Upper lobe of right lung (tissue), 1 donor: ENCODE measurements around the gene TGOLN2. TPM values are rescaled to one million over a fixed set of nuclear protein-coding genes. Genes with fewer than 3 reads are reported as not detected.
"Not testable (repeated sequence)": the region's sequence is repeated elsewhere in the genome, so short reads cannot be mapped to it uniquely, and the experiment has no call there.

Experiments used
- ATAC-seq: fragments of 200-7000 bp; cut with Tn5 transposase; one replicate; pipeline ENCODE4 v1.9.1; 2020; ENCODE audit warnings: mild to moderate bottlenecking, moderate library complexity
- DNase-seq: peaks from one replicate; pipeline ENCODE4 v3.0.0-alpha.2; 2020
- H3K27ac ChIP-seq: fragments of 200-600 bp; one replicate; pipeline ENCODE4 v1.8.0; 2022
- H3K27me3 ChIP-seq: fragments of 200-600 bp; one replicate; pipeline ENCODE4 v1.8.0; 2022; ENCODE audit warnings: mild to moderate bottlenecking
- H3K36me3 ChIP-seq: fragments of 200-600 bp; one replicate; pipeline ENCODE4 v1.8.0; 2022
- H3K4me1 ChIP-seq: fragments of 200-600 bp; one replicate; pipeline ENCODE4 v1.8.0; 2022
- H3K4me3 ChIP-seq: fragments of 200-600 bp; one replicate; pipeline ENCODE4 v1.8.0; 2022; ENCODE audit warnings: mild to moderate bottlenecking
- H3K9me3 ChIP-seq: fragments of 200-600 bp; one replicate; pipeline ENCODE4 v1.8.0; 2022
- intact Hi-C: fragments of 100-400 bp; cut with DNase I; formaldehyde crosslinking; loops from one replicate; pipeline ENCODE4 v1.11.0; 2022
- total RNA-seq: library from RNA; stranded (reverse); fragmentation: NEBNext Ultra II Directional; extraction: Animal tissue kit (Norgen Biotek cat#: 25700); gene quantifications from one replicate; pipeline ENCODE4 v1.2.1, GENCODE V29; 2021
- TF ChIP-seq, protein P1 (sequence below): fragments of 200-600 bp; IDR thresholded peaks from one replicate; pipeline ENCODE4 v1.8.0; 2022; ENCODE audit warnings: antibody characterized with exemption
- donor health status: DM: no; HTN: yes; CAD: no; lungs with severe emphysema.

The TGOLN2 gene
- total RNA-seq, 1 donor from 2014 or later: 156 TPM

DNA sequence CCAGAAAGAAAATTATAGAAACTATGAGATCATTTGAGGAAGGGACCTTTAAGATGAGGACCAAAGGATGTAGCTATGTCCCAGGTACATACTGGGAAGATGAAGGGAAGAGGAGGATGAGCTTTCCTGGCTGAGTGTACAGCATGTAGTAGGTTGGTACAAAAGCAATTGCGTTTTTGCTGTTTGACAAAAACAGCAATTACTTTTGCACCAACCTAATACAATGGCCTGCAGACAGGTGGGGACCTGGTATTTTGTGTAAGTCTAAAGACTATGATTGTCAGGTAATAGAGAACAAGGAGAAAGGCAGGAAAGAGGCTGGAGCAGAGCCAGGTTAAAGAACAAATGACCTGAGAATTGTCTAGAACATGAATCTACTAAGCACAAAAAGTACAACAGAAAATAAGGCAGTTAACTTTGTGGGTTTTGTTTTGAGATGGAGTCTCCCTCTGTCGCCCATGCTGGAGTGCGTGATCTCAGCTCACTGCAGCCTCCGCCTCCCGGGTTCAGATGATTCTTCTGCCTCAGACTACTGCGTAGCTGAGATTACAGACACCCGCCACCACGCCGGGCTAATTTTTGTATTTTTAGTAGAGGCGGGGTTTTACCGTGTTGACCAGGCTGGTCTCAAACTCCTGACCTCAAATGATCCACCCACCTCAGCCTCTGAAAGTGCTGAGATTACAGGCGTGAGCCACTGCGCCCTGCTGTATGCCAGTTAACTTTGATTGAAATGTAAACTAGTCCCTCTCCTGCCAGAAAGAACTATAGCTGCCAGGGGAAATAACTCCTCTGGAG, 3.2 kb upstream of the TGOLN2 start:
- H3K36me3 ChIP-seq: no peaks in the 10 kb centered on the region
- intact Hi-C loops: no loop called here
- no peak overlapping the region for H3K27ac ChIP-seq
- ATAC-seq (no peak), DNase-seq (no peak)
- peaks cover 6% of the 10 kb centered on the region for H3K4me1 ChIP-seq
- no peak overlapping the region for H3K4me3 ChIP-seq
- TF ChIP-seq, protein P1, sequence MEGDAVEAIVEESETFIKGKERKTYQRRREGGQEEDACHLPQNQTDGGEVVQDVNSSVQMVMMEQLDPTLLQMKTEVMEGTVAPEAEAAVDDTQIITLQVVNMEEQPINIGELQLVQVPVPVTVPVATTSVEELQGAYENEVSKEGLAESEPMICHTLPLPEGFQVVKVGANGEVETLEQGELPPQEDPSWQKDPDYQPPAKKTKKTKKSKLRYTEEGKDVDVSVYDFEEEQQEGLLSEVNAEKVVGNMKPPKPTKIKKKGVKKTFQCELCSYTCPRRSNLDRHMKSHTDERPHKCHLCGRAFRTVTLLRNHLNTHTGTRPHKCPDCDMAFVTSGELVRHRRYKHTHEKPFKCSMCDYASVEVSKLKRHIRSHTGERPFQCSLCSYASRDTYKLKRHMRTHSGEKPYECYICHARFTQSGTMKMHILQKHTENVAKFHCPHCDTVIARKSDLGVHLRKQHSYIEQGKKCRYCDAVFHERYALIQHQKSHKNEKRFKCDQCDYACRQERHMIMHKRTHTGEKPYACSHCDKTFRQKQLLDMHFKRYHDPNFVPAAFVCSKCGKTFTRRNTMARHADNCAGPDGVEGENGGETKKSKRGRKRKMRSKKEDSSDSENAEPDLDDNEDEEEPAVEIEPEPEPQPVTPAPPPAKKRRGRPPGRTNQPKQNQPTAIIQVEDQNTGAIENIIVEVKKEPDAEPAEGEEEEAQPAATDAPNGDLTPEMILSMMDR: no peak
- no peaks in the 10 kb centered on the region for H3K27me3 ChIP-seq
- H3K9me3 ChIP-seq: no peaks in the 10 kb centered on the region

DNA sequence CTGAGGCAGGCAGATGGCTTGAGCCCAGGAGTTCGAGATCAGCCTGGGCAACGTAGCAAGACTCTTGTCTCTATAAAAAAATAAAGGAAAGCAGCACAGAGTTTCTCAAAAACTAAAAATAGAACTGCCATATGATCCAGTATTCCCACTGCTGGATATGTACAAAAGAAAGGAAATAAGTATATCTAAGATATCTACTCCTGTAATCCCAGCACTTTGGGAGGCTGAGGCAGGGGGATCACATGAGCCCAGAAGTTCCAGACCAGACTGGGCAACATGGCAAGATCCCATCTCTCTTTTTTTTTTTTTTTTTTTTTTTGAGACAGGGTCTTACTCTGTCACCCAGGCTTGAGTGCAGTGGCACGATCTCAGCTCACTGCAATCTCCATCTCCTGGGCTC, 1.9 kb upstream of the TGOLN2 start:
- H3K27ac ChIP-seq, intact Hi-C loops, ATAC-seq, H3K9me3 ChIP-seq, H3K4me3 ChIP-seq, H3K27me3 ChIP-seq, H3K36me3 ChIP-seq, DNase-seq: not testable (repeated sequence)
- peaks cover 19% of the 10 kb centered on the region for H3K4me1 ChIP-seq

DNA sequence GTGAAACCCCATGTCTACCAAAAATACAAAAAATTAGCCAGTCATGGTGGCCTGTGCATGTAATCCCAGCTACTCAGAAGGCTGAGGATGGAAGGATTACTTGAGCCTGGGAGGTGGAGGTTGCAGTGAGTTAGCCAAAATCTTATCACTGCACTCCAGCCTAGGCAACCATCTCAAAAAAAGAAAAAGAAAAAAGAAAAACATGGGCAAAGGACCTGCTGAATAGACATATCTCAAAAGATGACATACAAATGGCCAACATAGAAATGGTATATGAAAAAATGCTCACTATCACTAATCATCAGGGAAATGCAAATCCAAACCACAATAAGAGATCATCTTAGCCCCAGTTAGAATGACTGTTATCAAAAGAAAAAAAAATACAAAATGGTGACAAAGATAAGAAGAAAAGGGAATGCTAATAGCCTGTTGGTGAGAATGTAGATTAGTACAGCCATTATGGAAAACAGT, 1.4 kb upstream of the TGOLN2 start:
- intact Hi-C loops: no loop called here
- Histone ChIP-seq H3K4me1 (peaks cover 24% of the 10 kb centered on the region), H3K36me3 (peaks cover 14% of the 10 kb centered on the region), H3K27ac (no peak overlapping the region), H3K4me3 (no peak overlapping the region), H3K9me3 (no peaks in the 10 kb centered on the region), H3K27me3 (no peaks in the 10 kb centered on the region)
- no peak for ATAC-seq
- DNase-seq: no peak
- TF ChIP-seq, protein P1: no peak

DNA sequence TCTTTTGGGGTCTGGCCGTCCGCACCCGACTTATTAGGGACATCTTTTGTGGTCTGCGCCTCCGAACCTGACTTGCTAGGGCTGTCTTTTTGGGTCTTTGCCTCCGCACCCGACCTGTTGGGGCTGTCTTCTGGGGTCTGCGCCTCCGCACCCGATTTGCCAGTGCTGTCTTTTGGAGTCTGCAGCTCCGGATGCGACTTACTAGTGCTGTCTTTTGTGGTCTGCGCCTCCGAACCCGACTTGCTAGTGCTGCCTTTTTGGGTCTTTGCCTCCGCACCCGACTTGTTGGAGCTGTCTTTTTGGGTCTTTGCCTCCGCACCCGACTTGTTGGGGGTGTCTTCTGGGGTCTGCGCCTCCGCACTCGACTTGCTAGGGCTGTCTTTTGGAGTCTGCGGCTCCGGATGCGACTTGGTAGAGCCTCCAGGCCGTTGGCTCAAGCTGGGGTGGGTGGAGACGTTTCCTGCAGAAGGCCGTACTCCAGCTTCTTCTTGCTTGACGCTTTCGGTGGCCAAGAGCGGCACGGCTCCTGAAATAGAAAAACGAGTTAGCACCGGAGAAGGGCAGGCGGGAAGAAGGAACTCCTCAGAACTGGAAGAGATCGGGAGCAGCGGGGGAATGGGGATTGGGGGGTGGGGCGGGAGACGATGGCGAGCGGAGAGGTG, 498 bp downstream of the TGOLN2 start:
- Histone ChIP-seq H3K27me3 (no peaks in the 10 kb centered on the region), H3K4me3 (peak overlapping the region; percentile 75), H3K36me3 (peaks cover 33% of the 10 kb centered on the region), H3K27ac (peak overlapping the region; percentile 98), H3K9me3 (no peaks in the 10 kb centered on the region), H3K4me1 (peaks cover 38% of the 10 kb centered on the region)
- TF ChIP-seq, protein P1: no peak
- intact Hi-C loops: no loop called here
- ATAC-seq (peak; percentile 43), DNase-seq (peak; percentile 76)

DNA sequence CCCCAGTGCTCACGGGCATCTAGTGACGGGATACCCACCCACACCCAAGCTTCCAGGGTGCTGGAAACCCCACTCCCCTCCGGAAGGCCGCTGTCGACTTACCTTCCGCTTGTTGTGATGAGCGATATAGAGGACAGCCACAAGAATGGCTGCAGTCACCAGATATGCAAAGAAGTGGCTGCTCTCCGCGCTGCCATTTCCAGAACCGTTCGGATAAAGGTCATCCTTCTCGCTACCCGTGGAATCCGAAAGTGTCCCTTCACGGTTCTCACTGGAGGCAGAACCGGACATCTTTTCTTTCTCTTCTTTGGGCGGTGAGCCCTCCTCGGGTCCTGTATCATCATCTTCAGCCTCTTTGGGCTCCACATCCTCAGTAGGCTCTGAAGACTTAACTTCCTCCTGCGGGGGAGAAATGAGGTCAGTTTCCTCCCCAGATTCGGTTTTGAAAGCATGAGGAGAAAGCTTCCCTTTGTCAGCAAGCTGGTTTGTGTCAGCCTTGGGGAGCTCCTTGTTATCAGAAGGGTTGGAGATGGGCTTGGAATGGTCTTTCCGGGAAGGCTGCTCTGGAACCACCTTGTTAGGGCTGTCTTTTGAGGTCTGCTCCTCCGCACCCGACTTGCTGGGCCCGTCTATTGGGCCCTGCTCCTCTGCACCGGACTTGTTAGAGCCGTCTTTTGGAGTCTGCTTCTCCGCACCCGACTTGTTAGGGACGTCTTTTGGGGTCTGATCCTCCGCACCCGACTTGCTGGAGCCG, 1.2 kb downstream of the TGOLN2 start:
- TF ChIP-seq, protein P1: no peak
- Histone ChIP-seq H3K27me3 (no peaks in the 10 kb centered on the region), H3K9me3 (no peaks in the 10 kb centered on the region), H3K4me3 (peak overlapping the region; percentile 75), H3K4me1 (peaks cover 41% of the 10 kb centered on the region), H3K36me3 (peaks cover 39% of the 10 kb centered on the region), H3K27ac (peak overlapping the region; percentile 98)
- DNase-seq (no peak), ATAC-seq (peak; percentile 36)
- intact Hi-C loops: no loop called here

DNA sequence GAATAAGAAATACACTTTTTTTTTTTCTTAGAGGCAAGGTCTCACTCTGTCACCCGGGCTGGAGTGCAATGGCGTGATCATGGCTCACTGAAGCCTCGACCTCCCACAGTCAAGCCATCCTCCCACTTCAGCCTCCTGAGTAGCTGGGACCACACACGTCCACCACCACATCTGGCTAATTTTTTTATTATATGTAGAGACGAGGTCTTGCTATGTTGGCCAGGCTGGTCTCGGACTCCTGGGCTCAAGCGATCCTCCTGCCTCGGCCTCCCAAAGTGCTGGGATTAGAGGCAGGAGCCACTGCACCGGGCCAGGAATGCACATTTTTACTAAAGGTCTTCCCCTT, 2.4 kb downstream of the TGOLN2 start:
- peaks cover 51% of the 10 kb centered on the region for H3K36me3 ChIP-seq
- intact Hi-C loops: no loop called here
- DNase-seq (no peak), ATAC-seq (no peak)
- TF ChIP-seq, protein P1: no peak
- H3K27me3 ChIP-seq: no peaks in the 10 kb centered on the region
- H3K27ac ChIP-seq: no peak overlapping the region
- H3K4me3 ChIP-seq: peak overlapping the region; percentile 75
- no peaks in the 10 kb centered on the region for H3K9me3 ChIP-seq
- peaks cover 46% of the 10 kb centered on the region for H3K4me1 ChIP-seq
